Neural progenitor cell (in vitro differentiated cells): ENCODE data around the gene DNAJC5.

Experiments used
- CTCF ChIP-seq: fragments of 200-600 bp; sonication (generic); IDR thresholded peaks from 2 replicates; pipeline ENCODE4 v1.5.1; 2017; ENCODE audit warnings: antibody characterized with exemption, mild to moderate bottlenecking
- EZH2 ChIP-seq: fragments of 200-600 bp; sonication (generic); IDR thresholded peaks from 2 replicates; pipeline ENCODE4 v1.6.1; 2017; ENCODE audit warnings: antibody characterized with exemption, mild to moderate bottlenecking, moderate library complexity

- no peak for TF ChIP-seq CTCF
- TF ChIP-seq EZH2, result no peak
These were observed 64.2 kb downstream of the DNAJC5 start for GRCh38 chr20:63958964-63959698.
